Measurements from ENCODE around the gene OGDHL.
A peak's percentile ranks its signal among the peaks of the same experiment; 100 is the strongest.
"Not testable (repeated sequence)": the region's sequence is repeated elsewhere in the genome, so short reads cannot be mapped to it uniquely, and the experiment has no call there.

Gene OGDHL

DNA sequence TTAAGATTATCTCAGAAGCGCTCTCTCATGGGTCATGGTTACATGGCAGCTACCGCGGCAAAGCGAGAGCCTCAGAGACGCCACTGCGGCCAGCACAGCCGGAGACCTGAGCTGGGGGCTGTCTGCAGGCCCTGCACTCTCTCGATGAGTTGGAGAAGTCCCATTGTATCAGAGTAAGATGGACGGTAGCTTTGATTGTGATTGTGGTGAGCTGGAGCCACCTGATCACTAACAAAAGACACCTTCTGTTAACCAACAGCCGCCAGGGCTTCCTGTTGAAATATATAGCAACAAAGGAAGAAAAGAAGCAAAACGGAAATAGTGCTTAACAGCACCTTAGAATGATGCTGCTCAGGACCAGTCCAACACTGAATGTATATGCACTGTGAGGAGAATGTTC lies 8.9 kb upstream of the OGDHL start:
- not testable (repeated sequence) for H3K9me3 ChIP-seq (ENCODE audit: control insufficient read depth, insufficient read depth, low read length)

DNA sequence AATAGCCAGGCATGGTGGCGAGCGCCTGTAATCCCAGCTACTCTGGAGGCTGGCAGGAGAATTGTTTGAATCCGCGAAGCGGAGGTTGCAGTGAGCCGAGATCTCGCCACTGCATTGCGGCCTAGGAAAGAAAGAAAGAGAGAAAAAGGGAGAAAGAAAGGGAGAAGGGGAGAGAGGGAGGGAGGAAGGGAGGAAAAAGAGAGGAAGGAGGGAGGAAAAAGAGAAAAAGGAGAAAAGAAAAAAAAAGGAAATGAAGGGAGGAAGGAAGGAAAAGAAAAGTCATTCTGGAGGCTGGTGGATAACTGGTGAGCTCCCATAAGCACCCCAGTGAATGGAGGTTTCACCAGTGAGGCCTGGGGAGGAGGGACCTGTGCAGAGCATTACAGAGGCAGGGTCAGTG lies 7.6 kb upstream of the OGDHL start:
- no peak overlapping the region for H3K27ac ChIP-seq (ENCODE audit: low read depth, low read length)
- no peaks in the 10 kb centered on the region for H3K36me3 ChIP-seq (ENCODE audit: control insufficient read depth, insufficient read depth, low read length)
- no peak overlapping the region for H3K4me3 ChIP-seq (ENCODE audit: low read depth, low read length)
- peaks cover 7% of the 10 kb centered on the region for H3K27me3 ChIP-seq (ENCODE audit: control insufficient read depth, insufficient read depth, low read length)
- no peaks in the 10 kb centered on the region for H3K9me3 ChIP-seq (ENCODE audit: control insufficient read depth, insufficient read depth, low read length)
- no peaks in the 10 kb centered on the region for H3K4me1 ChIP-seq (ENCODE audit: control insufficient read depth, insufficient read depth, low read length)
- no peak overlapping the region for H3K9ac ChIP-seq (ENCODE audit: low read depth, low read length)

More for the DNA sequence above, 8.9 kb upstream of the OGDHL start:
- not testable (repeated sequence) for H3K4me3 ChIP-seq (ENCODE audit: low read depth, low read length); H3K9ac ChIP-seq (ENCODE audit: low read depth, low read length); H3K27me3 ChIP-seq (ENCODE audit: control insufficient read depth, insufficient read depth, low read length); H3K36me3 ChIP-seq (ENCODE audit: control insufficient read depth, insufficient read depth, low read length); H3K4me1 ChIP-seq (ENCODE audit: control insufficient read depth, insufficient read depth, low read length); H3K27ac ChIP-seq (ENCODE audit: low read depth, low read length)

DNA sequence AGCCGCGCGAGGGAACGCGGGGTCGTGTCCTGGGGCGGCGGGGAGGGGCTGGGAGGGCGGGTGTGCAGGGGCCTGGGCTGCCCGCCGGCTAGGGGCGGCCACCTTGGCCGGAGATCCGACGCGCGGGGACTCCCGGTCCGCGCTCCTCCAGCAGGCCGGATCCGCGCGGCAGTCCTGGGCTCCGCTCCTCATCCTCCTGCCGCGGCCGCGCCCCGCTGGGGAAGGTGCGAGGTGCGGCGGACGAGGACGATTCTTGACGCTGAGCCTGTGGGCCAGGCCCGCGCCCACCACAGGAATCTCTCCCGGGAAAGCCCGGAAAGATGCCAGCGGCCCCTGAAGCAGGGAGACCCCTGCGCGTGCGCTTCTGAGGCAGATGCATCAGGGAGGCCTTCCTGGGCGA lies 6.6 kb upstream of the OGDHL start:
- Histone ChIP-seq H3K27ac (ENCODE audit: low read depth, low read length) (no peak overlapping the region), H3K9ac (ENCODE audit: low read depth, low read length) (no peak overlapping the region), H3K9me3 (ENCODE audit: control insufficient read depth, insufficient read depth, low read length) (no peaks in the 10 kb centered on the region), H3K4me3 (ENCODE audit: low read depth, low read length) (no peak overlapping the region), H3K36me3 (ENCODE audit: control insufficient read depth, insufficient read depth, low read length) (no peaks in the 10 kb centered on the region), H3K27me3 (ENCODE audit: control insufficient read depth, insufficient read depth, low read length) (peaks cover 10% of the 10 kb centered on the region), H3K4me1 (ENCODE audit: control insufficient read depth, insufficient read depth, low read length) (no peaks in the 10 kb centered on the region)

DNA sequence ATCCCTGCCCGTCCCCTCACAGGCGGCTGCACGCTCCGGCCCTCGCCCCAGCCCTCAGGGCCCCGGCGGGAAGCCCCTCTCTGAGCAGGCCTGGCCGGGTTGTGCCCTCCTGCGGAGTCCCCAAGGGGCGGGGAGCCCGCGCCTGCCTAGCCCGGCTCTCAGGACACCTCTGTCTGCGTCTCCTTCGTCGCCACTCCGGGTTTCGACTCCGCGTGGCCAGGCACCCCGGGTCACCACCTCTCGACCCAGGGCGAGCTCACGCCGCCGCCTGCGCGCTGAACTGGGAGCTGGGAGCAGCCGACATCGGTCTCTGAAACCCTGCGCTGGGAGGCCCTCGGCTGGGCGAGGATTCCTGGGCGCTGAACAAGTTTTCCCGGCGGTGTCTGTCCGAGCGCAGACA lies 6.2 kb upstream of the OGDHL start:
- H3K27me3 ChIP-seq (ENCODE audit: control insufficient read depth, insufficient read depth, low read length), result peaks cover 13% of the 10 kb centered on the region
- H3K4me1 ChIP-seq (ENCODE audit: control insufficient read depth, insufficient read depth, low read length), result no peaks in the 10 kb centered on the region
- no peak overlapping the region for H3K4me3 ChIP-seq (ENCODE audit: low read depth, low read length)
- no peaks in the 10 kb centered on the region for H3K36me3 ChIP-seq (ENCODE audit: control insufficient read depth, insufficient read depth, low read length)
- no peak overlapping the region for H3K9ac ChIP-seq (ENCODE audit: low read depth, low read length)
- no peak overlapping the region for H3K27ac ChIP-seq (ENCODE audit: low read depth, low read length)
- H3K9me3 ChIP-seq (ENCODE audit: control insufficient read depth, insufficient read depth, low read length), result no peaks in the 10 kb centered on the region

DNA sequence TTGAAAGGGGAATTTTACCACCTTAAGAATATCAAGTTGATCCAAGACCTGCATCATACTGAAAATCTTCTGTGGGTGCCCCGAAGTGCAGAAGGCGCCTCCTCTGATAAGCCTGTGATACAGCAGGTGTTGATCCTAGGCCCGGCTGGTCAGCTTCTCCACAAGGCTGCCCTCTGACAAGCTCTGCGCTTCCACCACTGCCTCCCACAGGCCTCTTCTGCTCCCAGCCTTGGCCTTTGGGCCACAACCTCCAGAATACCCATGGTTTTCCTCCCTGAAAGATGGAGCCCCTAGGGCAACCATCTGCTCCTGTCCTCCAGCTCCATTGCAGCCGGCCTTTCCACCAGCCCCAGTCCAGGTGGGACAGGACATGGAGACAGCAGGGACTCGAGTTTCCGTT lies 5.6 kb upstream of the OGDHL start:
- H3K9ac ChIP-seq (ENCODE audit: low read depth, low read length), result no peak overlapping the region
- H3K36me3 ChIP-seq (ENCODE audit: control insufficient read depth, insufficient read depth, low read length), result no peaks in the 10 kb centered on the region
- H3K4me1 ChIP-seq (ENCODE audit: control insufficient read depth, insufficient read depth, low read length), result no peaks in the 10 kb centered on the region
- H3K4me3 ChIP-seq (ENCODE audit: low read depth, low read length), result no peak overlapping the region
- H3K27me3 ChIP-seq (ENCODE audit: control insufficient read depth, insufficient read depth, low read length), result peaks cover 18% of the 10 kb centered on the region
- no peak overlapping the region for H3K27ac ChIP-seq (ENCODE audit: low read depth, low read length)
- H3K9me3 ChIP-seq (ENCODE audit: control insufficient read depth, insufficient read depth, low read length), result no peaks in the 10 kb centered on the region

DNA sequence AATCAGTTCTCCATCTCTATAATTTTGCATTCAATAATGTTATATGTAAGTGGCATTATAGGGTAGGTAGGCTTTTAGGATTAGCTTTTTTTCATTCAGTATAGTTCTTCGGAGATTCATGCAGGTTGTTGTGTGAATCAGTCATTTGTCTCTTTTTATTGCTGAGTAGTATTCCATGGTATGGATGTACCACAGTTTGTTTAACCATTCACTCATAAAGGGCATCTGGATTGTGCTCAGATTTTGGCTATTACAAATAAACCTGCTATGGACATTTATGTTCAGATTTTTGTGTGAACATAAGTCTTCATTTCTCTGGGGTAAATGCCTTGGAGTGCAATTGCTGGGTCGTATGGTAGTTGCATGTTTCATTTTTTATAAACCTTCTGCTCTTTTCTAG lies 4.4 kb upstream of the OGDHL start:
- Histone ChIP-seq H3K27me3 (ENCODE audit: control insufficient read depth, insufficient read depth, low read length) (peaks cover 21% of the 10 kb centered on the region), H3K9ac (ENCODE audit: low read depth, low read length) (no peak overlapping the region), H3K4me1 (ENCODE audit: control insufficient read depth, insufficient read depth, low read length) (0 out of 2 replicates have a peak, but pooled peaks cover under 1% of the 10 kb centered on the region), H3K27ac (ENCODE audit: low read depth, low read length) (no peak overlapping the region), H3K9me3 (ENCODE audit: control insufficient read depth, insufficient read depth, low read length) (no peaks in the 10 kb centered on the region), H3K36me3 (ENCODE audit: control insufficient read depth, insufficient read depth, low read length) (no peaks in the 10 kb centered on the region), H3K4me3 (ENCODE audit: low read depth, low read length) (no peak overlapping the region)

DNA sequence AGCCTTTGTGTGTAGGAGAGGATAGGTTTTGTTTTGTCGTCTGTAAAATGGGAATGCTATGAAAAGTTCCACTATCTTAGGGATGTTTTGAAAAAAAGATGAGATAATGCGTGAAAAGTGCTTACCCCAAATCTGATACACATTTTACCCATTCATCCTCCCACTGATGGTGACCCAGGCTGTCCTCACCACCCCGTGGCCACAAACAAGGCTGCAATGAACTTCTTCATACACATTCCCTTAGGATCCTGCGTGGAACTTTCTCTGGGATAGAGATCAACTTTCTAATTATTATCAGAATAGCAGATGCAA lies 399 bp upstream of the OGDHL start:
- Histone ChIP-seq H3K27ac (ENCODE audit: low read depth, low read length) (no peak overlapping the region), H3K4me3 (ENCODE audit: low read depth, low read length) (peak overlapping the region; percentile 83), H3K9ac (ENCODE audit: low read depth, low read length) (no peak overlapping the region), H3K4me1 (ENCODE audit: control insufficient read depth, insufficient read depth, low read length) (0 out of 2 replicates have a peak, but pooled peaks cover 5% of the 10 kb centered on the region), H3K36me3 (ENCODE audit: control insufficient read depth, insufficient read depth, low read length) (peaks cover 2% of the 10 kb centered on the region; the same call in 1 of the 2 replicates), H3K27me3 (ENCODE audit: control insufficient read depth, insufficient read depth, low read length) (peaks cover 17% of the 10 kb centered on the region), H3K9me3 (ENCODE audit: control insufficient read depth, insufficient read depth, low read length) (no peaks in the 10 kb centered on the region)

DNA sequence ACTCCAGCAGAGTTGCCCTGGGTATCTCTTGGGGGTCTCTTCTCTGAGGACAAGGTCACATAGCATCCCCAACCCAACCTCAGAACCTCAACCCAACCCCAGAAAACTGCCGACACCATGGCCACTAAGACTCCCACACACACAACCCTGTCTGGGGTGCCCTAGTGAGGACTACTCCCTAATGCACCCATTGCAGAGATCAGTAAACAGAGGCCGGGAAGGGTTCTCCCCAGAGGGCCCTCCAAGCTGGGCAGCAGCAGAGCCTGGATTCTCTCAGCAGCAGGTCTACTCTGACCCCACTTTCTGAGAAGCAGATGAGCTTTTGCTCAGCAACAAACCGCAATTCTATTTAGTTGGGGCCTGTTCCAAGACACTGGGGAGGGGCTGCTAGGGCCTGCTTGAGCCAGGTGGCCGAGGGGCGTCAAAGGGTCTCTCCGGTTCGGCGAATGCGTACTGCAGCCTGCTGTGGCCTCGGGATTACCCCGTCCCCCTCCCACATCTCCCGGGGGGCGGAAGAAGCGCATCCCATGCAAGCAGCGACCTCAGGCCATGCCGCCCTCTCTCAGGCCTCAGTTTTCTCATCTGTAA lies 828 bp downstream of the OGDHL start:
- peaks cover 17% of the 10 kb centered on the region for H3K27me3 ChIP-seq (ENCODE audit: control insufficient read depth, insufficient read depth, low read length)
- peak overlapping the region; percentile 83 for H3K4me3 ChIP-seq (ENCODE audit: low read depth, low read length)
- H3K9ac ChIP-seq (ENCODE audit: low read depth, low read length), result peak overlapping the region; percentile 85
- H3K27ac ChIP-seq (ENCODE audit: low read depth, low read length), result peak overlapping the region; percentile 35
- no peaks in the 10 kb centered on the region for H3K9me3 ChIP-seq (ENCODE audit: control insufficient read depth, insufficient read depth, low read length)
- 0 out of 2 replicates have a peak, but pooled peaks cover 5% of the 10 kb centered on the region for H3K4me1 ChIP-seq (ENCODE audit: control insufficient read depth, insufficient read depth, low read length)
- peaks cover 6% of the 10 kb centered on the region for H3K36me3 ChIP-seq (ENCODE audit: control insufficient read depth, insufficient read depth, low read length)

DNA sequence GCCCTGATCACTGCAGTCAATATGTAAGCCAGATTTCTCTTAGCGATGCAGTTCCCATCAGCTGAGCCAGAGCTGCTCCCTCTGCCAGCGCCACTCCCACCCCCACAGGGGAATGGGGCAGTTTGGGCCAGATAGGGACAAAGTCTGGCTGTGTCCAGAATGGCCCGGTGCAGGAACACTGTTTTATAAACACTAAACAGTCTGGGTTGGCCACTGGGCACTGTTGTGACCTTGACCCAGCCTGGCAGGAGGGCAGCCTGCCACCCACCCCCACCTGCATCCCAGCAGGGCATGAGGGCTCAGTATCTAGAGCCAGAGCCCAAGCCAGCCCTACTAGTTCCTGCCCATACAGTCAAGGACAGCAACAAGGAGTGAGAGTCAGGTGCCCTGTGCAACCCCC lies 1.3 kb downstream of the OGDHL start:
- H3K27ac ChIP-seq (ENCODE audit: low read depth, low read length), result no peak overlapping the region
- H3K27me3 ChIP-seq (ENCODE audit: control insufficient read depth, insufficient read depth, low read length), result peaks cover 17% of the 10 kb centered on the region
- 0 out of 2 replicates have a peak, but pooled peaks cover 5% of the 10 kb centered on the region for H3K4me1 ChIP-seq (ENCODE audit: control insufficient read depth, insufficient read depth, low read length)
- H3K36me3 ChIP-seq (ENCODE audit: control insufficient read depth, insufficient read depth, low read length), result peaks cover 8% of the 10 kb centered on the region
- H3K9ac ChIP-seq (ENCODE audit: low read depth, low read length), result no peak overlapping the region
- H3K9me3 ChIP-seq (ENCODE audit: control insufficient read depth, insufficient read depth, low read length), result no peaks in the 10 kb centered on the region
- no peak overlapping the region for H3K4me3 ChIP-seq (ENCODE audit: low read depth, low read length)

DNA sequence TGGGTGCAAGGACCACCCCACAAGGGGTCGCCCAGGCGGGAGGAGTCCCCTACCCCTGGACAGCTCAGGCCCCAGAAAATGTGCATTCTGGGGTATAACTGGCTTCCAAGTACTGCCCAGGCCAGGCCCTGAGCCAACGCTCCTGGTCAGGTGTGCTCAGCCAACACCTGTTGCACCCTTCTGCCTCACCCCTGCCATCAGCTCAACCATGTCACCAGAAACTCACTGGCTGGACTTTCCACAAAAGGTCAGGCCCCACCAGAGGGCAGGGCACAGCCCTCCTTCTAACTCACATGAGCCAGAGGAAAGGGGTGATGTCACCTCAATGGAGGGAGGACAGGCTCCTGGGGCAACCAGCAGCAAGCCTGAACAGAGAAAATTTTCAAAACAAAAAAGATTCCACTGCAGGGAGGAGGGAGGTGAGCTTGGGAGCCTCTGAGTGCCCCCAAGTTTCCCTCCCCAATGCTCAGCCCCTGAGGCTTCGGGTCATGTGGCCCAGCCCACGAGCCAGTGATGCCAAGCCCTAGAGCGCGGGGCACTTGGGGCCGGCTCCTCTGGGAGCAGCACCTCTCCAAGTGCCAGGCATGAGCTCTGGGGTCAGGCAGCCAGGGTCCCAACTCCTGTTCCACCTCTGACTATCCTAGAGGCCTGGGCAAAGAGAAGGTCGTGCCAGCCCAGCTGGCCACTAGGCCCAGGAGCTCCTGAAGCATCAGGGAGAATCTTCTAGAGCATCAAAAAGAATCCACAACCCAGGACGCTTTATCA lies 2.2 kb downstream of the OGDHL start:
- H3K36me3 ChIP-seq (ENCODE audit: control insufficient read depth, insufficient read depth, low read length), result peaks cover 12% of the 10 kb centered on the region
- peaks cover 17% of the 10 kb centered on the region for H3K27me3 ChIP-seq (ENCODE audit: control insufficient read depth, insufficient read depth, low read length)
- no peaks in the 10 kb centered on the region for H3K9me3 ChIP-seq (ENCODE audit: control insufficient read depth, insufficient read depth, low read length)
- H3K4me1 ChIP-seq (ENCODE audit: control insufficient read depth, insufficient read depth, low read length), result 0 out of 2 replicates have a peak, but pooled peaks cover 5% of the 10 kb centered on the region
- no peak overlapping the region for H3K4me3 ChIP-seq (ENCODE audit: low read depth, low read length)
- H3K9ac ChIP-seq (ENCODE audit: low read depth, low read length), result no peak overlapping the region
- no peak overlapping the region for H3K27ac ChIP-seq (ENCODE audit: low read depth, low read length)

DNA sequence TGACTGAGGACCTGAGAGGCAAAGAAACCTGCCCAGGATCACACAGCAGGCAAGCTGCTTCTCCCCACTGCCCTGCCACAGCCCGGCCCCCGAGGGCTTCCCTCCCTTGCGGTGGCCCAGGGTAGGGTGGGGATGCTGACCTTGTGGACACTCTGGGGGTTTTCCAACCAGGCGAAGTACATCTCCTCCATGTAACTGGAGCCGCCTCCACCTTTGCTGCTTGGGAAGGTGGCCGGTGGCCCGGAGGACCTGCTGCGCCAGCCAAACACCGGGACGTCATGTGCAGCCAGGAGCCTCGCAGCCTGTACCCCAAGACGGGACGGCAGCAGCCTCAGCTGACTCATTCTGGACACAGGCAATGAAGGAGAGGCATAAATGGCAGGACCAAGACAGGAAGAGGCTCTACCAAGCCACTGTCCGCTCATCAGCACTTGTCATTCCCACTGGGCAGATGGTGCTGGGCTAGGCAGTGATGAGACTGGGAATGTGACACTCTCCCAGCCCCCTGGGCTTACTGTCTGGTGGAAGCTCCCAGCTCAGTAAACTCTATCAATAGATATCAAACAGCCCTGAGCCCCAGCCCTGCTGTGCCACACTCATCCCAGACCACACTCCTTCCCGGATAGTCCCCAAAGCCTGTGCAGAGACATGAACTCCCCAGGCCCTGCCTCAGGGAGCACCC lies 3.7 kb downstream of the OGDHL start:
- Histone ChIP-seq H3K36me3 (ENCODE audit: control insufficient read depth, insufficient read depth, low read length) (peaks cover 13% of the 10 kb centered on the region), H3K4me1 (ENCODE audit: control insufficient read depth, insufficient read depth, low read length) (0 out of 2 replicates have a peak, but pooled peaks cover 5% of the 10 kb centered on the region), H3K4me3 (ENCODE audit: low read depth, low read length) (no peak overlapping the region), H3K9ac (ENCODE audit: low read depth, low read length) (no peak overlapping the region), H3K27me3 (ENCODE audit: control insufficient read depth, insufficient read depth, low read length) (peaks cover 12% of the 10 kb centered on the region; the same call in 1 of the 2 replicates), H3K9me3 (ENCODE audit: control insufficient read depth, insufficient read depth, low read length) (no peaks in the 10 kb centered on the region), H3K27ac (ENCODE audit: low read depth, low read length) (no peak overlapping the region)
